Measurements from ENCODE around the gene PRSS12. TPM values are rescaled to one million over a fixed set of nuclear protein-coding genes. Genes with fewer than 3 reads are reported as not detected.

PRSS12 gene
- total and polyA plus RNA-seq, 2 donors (not counting 1 experiment from before 2014, with no cell fraction given): not detected

DNA sequence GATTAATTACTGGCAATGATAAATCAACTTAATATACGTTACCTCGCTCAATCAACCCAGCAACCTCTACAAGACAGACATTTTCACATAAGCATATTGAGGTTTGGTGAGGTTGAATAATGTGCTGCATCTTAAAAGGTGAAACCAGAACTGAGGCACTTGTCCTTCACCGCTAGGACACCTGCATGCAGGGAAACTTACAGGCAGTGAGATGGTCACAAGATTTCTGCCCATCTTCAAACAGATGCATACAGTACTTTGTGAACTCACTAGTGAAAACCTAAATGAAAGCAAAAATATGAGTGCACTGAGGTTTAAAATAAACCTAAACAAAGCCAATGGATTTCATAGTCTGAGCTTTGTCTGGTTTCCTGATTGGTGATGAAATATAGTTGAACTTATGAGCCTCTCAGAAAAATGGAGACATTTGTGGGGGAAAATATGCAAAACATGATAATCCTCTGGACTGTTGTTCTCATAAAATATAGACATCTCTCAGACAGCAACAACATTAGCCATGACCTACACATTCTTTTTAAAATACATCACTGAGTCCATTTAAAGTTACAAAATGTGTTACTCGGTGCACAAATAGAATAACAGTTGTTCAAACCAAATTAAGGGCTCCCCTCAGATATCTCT is 20.9 kb upstream of the PRSS12 start:
- H3K27ac ChIP-seq (ENCODE audit: low read length in 2 of 2): no peak overlapping the region
- no peaks in the 10 kb centered on the region for H3K79me2 ChIP-seq (ENCODE audit: control insufficient read depth, insufficient read depth, low read length)
- Mint-ChIP-seq H3K4me1 (no peaks in the 10 kb centered on the region), H3K9me3 (ENCODE audit: insufficient read depth) (no peaks in the 10 kb centered on the region), H3K4me3 (no peak overlapping the region), H3K27ac (no peak overlapping the region), H3K27me3 (peaks cover 3% of the 10 kb centered on the region)
- CTCF ChIA-PET: no interaction called here
- no peaks in the 10 kb centered on the region for H4K20me1 ChIP-seq (ENCODE audit: control insufficient read depth, insufficient read depth, low read length, poor library complexity, severe bottlenecking)
- no peak overlapping the region for H3K4me3 ChIP-seq (ENCODE audit: control extremely low read depth in 1 of 5, extremely low read depth in 1 of 5, insufficient read depth in 1 of 5, low read depth in 2 of 5, low read length in 4 of 5)
- no peak overlapping the region for H3K4me2 ChIP-seq (replicated peaks; ENCODE audit: low read depth, low read length, poor library complexity, severe bottlenecking)
- intact Hi-C loops (cut with micrococcal nuclease): no loop called here
- H3K4me1 ChIP-seq (ENCODE audit: control insufficient read depth in 2 of 2, insufficient read depth in 2 of 2, low read length in 2 of 2): no peaks in the 10 kb centered on the region
- ATAC-seq (ENCODE audit: low read depth): no peak
- no peaks in the 10 kb centered on the region for H3K36me3 ChIP-seq (replicated peaks in 1 of 2; ENCODE audit: control extremely low read depth in 1 of 2, control insufficient read depth in 1 of 2, extremely low read depth in 1 of 2, insufficient read depth in 2 of 2, low read length in 1 of 2)
- H3K27me3 ChIP-seq (replicated peaks in 1 of 4; ENCODE audit: control extremely low read depth in 1 of 4, control insufficient read depth in 3 of 4, insufficient read depth in 4 of 4, low read length in 3 of 4): no peaks in the 10 kb centered on the region
- no peak for DNase-seq
- POLR2A ChIA-PET: no interaction called here
- H3K9ac ChIP-seq (ENCODE audit: low read length): no peak overlapping the region
- no CpG with 5 or more reads among the region's 4 CpGs for WGBS (ENCODE audit: insufficient coverage)
- no peaks in the 10 kb centered on the region for H3K9me3 ChIP-seq (ENCODE audit: control extremely low read depth in 1 of 3, control insufficient read depth in 2 of 3, insufficient read depth in 1 of 3, low read length in 2 of 3)
- no peak overlapping the region for H2AFZ ChIP-seq (ENCODE audit: insufficient read depth, low read depth, low read length, poor library complexity, severe bottlenecking)
- TF ChIP-seq, protein P1, sequence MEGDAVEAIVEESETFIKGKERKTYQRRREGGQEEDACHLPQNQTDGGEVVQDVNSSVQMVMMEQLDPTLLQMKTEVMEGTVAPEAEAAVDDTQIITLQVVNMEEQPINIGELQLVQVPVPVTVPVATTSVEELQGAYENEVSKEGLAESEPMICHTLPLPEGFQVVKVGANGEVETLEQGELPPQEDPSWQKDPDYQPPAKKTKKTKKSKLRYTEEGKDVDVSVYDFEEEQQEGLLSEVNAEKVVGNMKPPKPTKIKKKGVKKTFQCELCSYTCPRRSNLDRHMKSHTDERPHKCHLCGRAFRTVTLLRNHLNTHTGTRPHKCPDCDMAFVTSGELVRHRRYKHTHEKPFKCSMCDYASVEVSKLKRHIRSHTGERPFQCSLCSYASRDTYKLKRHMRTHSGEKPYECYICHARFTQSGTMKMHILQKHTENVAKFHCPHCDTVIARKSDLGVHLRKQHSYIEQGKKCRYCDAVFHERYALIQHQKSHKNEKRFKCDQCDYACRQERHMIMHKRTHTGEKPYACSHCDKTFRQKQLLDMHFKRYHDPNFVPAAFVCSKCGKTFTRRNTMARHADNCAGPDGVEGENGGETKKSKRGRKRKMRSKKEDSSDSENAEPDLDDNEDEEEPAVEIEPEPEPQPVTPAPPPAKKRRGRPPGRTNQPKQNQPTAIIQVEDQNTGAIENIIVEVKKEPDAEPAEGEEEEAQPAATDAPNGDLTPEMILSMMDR (IDR thresholded peaks at IDR 0.05): no peak

DNA sequence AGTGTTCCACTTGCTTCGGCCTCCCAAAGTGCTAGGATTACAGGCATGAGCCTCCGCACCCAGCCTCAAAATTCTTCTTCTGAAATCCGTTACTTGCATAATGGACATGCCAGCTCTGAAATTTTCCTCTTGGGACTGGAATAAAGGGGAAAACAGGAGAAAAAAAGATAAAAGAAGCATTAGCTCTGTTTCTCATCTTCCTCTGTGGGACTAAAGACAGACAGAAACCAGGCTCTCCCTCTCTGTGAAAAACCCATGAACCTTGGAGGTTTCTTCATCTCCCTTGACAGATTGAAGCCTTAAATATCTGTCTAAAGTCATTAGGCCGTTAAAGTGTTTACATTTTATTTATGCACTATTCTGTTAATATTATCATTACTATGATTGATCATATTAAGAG is 19.4 kb upstream of the PRSS12 start:
- H2AFZ ChIP-seq (ENCODE audit: insufficient read depth, low read depth, low read length, poor library complexity, severe bottlenecking): no peak overlapping the region
- H3K36me3 ChIP-seq (replicated peaks in 1 of 2; ENCODE audit: control extremely low read depth in 1 of 2, control insufficient read depth in 1 of 2, extremely low read depth in 1 of 2, insufficient read depth in 2 of 2, low read length in 1 of 2): no peaks in the 10 kb centered on the region
- no peaks in the 10 kb centered on the region for H3K9me3 ChIP-seq (ENCODE audit: control extremely low read depth in 1 of 3, control insufficient read depth in 2 of 3, insufficient read depth in 1 of 3, low read length in 2 of 3)
- ChIA-PET CTCF (no interaction called here), POLR2A (no interaction called here)
- Mint-ChIP-seq H3K9me3 (ENCODE audit: insufficient read depth) (no peaks in the 10 kb centered on the region), H3K4me1 (no peaks in the 10 kb centered on the region), H3K27ac (no peak overlapping the region), H3K4me3 (no peak overlapping the region), H3K27me3 (no peaks in the 10 kb centered on the region)
- H3K27ac ChIP-seq (ENCODE audit: low read length in 2 of 2): no peak overlapping the region
- no peaks in the 10 kb centered on the region for H3K79me2 ChIP-seq (ENCODE audit: control insufficient read depth, insufficient read depth, low read length)
- H3K9ac ChIP-seq (ENCODE audit: low read length): no peak overlapping the region
- H3K27me3 ChIP-seq (replicated peaks in 1 of 4; ENCODE audit: control extremely low read depth in 1 of 4, control insufficient read depth in 3 of 4, insufficient read depth in 4 of 4, low read length in 3 of 4): no peaks in the 10 kb centered on the region
- H3K4me3 ChIP-seq (ENCODE audit: control extremely low read depth in 1 of 5, extremely low read depth in 1 of 5, insufficient read depth in 1 of 5, low read depth in 2 of 5, low read length in 4 of 5): no peak overlapping the region
- H3K4me1 ChIP-seq (ENCODE audit: control insufficient read depth in 2 of 2, insufficient read depth in 2 of 2, low read length in 2 of 2): no peaks in the 10 kb centered on the region
- intact Hi-C loops (cut with micrococcal nuclease): no loop called here
- no peak overlapping the region for H3K4me2 ChIP-seq (replicated peaks; ENCODE audit: low read depth, low read length, poor library complexity, severe bottlenecking)
- no peak for DNase-seq
- ATAC-seq (ENCODE audit: low read depth): no peak
- 83% methylated on average over 3 of the region's 4 CpGs for WGBS (ENCODE audit: insufficient coverage)
- H4K20me1 ChIP-seq (ENCODE audit: control insufficient read depth, insufficient read depth, low read length, poor library complexity, severe bottlenecking): no peaks in the 10 kb centered on the region
- TF ChIP-seq, protein P1 (IDR thresholded peaks at IDR 0.05): no peak
- no peak for TF ChIP-seq EZH2 (IDR thresholded peaks at IDR 0.05; ENCODE audit: borderline replicate concordance, insufficient read depth, low read depth, low read length, poor library complexity, severe bottlenecking)
